ENCODE measurements around the gene ITPRID1.
"Not testable (repeated sequence)": the region's sequence is repeated elsewhere in the genome, so short reads cannot be mapped to it uniquely, and the experiment has no call there.

Gene ITPRID1

DNA sequence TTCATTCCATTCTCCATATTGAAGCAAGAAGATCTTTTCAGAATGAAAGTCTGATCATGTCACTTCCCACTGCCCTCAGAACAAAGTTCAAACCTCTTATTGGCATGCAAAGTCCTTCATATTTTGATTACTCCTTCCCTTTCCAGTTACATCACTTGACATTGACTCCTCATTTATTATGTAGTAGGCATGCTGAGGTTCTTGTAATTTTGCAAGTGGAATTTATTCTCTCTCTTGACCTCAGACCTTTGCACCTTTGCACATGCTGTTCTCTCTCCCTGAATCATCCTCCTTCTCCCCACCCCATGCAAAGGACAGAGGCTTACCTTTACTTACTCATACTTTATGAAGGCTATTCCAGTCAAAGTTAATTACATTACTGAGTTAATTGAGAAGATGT, 13.0 kb downstream of the ITPRID1 start:
- no peak overlapping the region for H3K4me3 ChIP-seq (ENCODE audit: control insufficient read depth, low read depth, low read length)
- no peak for DNase-seq (ENCODE audit: low read depth)
- no peak for TF ChIP-seq CTCF (conservative IDR thresholded peaks at IDR 0.05; ENCODE audit: control insufficient read depth, insufficient read depth, low read depth, low read length)

DNA sequence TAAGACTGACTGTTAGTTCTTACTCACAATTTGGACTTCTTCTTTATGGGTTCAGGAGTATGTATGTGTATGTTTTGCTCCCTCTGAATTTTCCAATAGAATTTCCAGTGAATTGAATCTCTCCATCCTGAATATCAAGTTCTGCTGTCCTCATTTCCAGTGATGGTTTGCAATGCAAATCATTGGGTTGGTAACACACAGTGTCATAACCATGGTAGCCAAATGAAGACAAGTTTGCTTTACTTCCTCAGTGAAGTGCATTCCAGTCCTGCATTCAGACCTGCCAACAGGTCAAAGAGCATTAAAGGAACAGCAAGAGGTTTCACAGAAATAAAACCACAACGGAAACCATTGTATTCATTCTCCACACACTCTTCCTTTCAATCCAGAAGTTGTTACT, 15.2 kb downstream of the ITPRID1 start:
- DNase-seq (ENCODE audit: low read depth) = no peak
- no peak overlapping the region for H3K4me3 ChIP-seq (ENCODE audit: control insufficient read depth, low read depth, low read length)
- TF ChIP-seq CTCF (conservative IDR thresholded peaks at IDR 0.05; ENCODE audit: control insufficient read depth, insufficient read depth, low read depth, low read length) = no peak

GRCh38 chr7:31540651-31541185, 26.8 kb downstream of the ITPRID1 start:
- not testable (repeated sequence) for H3K4me3 ChIP-seq (ENCODE audit: control insufficient read depth, low read depth, low read length); DNase-seq (ENCODE audit: low read depth)

DNA sequence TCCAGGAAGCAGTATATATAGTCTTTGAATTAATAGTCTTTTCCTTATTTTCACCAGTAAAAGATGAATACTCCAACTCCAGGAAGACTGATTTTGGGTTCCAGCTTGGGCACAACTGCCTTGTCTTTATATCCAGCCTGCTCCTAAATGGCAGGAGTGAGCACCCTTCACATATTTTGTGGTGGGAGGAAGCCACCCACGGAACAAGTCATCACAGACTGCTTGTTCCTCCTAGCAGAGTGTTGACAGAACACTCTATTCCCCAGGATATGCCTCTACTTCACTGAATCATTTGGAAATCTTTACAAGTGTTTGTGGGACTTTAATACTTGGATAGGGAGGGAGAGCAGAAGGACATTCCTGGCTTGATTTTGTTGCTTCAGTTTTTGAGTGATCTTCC, 31.7 kb downstream of the ITPRID1 start:
- no peak overlapping the region for H3K4me3 ChIP-seq (ENCODE audit: control insufficient read depth, low read depth, low read length)
- TF ChIP-seq CTCF (conservative IDR thresholded peaks at IDR 0.05; ENCODE audit: control insufficient read depth, insufficient read depth, low read depth, low read length) = no peak
- no peak for DNase-seq (ENCODE audit: low read depth)

- no peak for TF ChIP-seq CTCF (conservative IDR thresholded peaks at IDR 0.05; ENCODE audit: control insufficient read depth, insufficient read depth, low read depth, low read length)
Measured at GRCh38 chr7:31549611-31550010, 35.7 kb downstream of the ITPRID1 start.

GRCh38 chr7:31550432-31550831, 36.5 kb downstream of the ITPRID1 start:
- no peak for DNase-seq (ENCODE audit: low read depth)

More at GRCh38 chr7:31549611-31550010, 35.7 kb downstream of the ITPRID1 start:
- H3K4me3 ChIP-seq (ENCODE audit: control insufficient read depth, low read depth, low read length) = no peak overlapping the region
- DNase-seq (ENCODE audit: low read depth) = no peak

DNA sequence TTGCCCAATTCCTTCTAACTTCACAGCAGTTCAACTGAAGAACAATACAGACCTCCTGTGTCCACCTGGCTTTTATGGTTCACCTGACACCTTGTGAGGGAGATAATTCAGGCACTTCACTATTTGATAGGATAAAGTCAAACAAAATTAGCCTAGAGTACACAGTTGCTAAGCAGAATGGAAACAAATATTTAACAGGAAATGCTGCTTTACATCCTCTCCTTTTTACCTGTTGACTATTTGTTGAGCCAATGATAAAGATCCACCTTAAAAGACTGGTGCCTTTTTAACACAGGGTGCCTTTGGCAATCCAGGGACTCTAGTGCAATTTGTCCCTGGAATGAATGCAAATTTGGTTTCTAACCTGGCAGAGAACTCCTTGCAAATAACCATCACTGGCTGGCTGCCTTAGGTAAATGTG, 39.8 kb downstream of the ITPRID1 start:
- no peak for TF ChIP-seq CTCF (conservative IDR thresholded peaks at IDR 0.05; ENCODE audit: control insufficient read depth, insufficient read depth, low read depth, low read length)
- no peak overlapping the region for H3K4me3 ChIP-seq (ENCODE audit: control insufficient read depth, low read depth, low read length)
- no peak for DNase-seq (ENCODE audit: low read depth)

More at GRCh38 chr7:31550432-31550831, 36.5 kb downstream of the ITPRID1 start:
- no peak overlapping the region for H3K4me3 ChIP-seq (ENCODE audit: control insufficient read depth, low read depth, low read length)
- TF ChIP-seq CTCF (conservative IDR thresholded peaks at IDR 0.05; ENCODE audit: control insufficient read depth, insufficient read depth, low read depth, low read length) = no peak

Data from fibroblast of mammary gland (primary cell).